Heart left ventricle (tissue), 16 donors: ENCODE data around the gene MID2. TPM values are rescaled to one million over a fixed set of nuclear protein-coding genes. Genes with fewer than 3 reads are reported as not detected.

Experiments
- ATAC-seq, 4 donors: fragments of 200-7000 bp; cut with Tn5 transposase; one replicate each; pipeline ENCODE4 v1.9.1; 2020 to 2022; ENCODE audit warnings: moderate library complexity in 4 of 4, mild to moderate bottlenecking in 3 of 4, moderate number of reproducible peaks in 1 of 4
- DNase-seq, 5 donors: peaks; one replicate each; pipeline ENCODE4 v3.0.0-alpha.2; 2020
- H3K27ac ChIP-seq, 12 donors: fragments of 200-600 bp; sonication (generic) in 4 of 12; one replicate each; pipeline versions ENCODE4 v1.5.0 to v1.8.0; 2016 to 2022; ENCODE audit warnings: mild to moderate bottlenecking in 2 of 12
- H3K27me3 ChIP-seq, 9 donors: fragments of 200-600 bp; sonication (generic) in 2 of 9; one replicate each; pipeline versions ENCODE4 v1.5.1 to v1.8.0; 2016 to 2022; ENCODE audit warnings: mild to moderate bottlenecking in 3 of 9
- H3K36me3 ChIP-seq, 9 donors: fragments of 200-600 bp; sonication (generic) in 2 of 9; one replicate each; pipeline versions ENCODE4 v1.5.0 to v1.8.0; 2018 to 2022; ENCODE audit warnings: mild to moderate bottlenecking in 2 of 9
- H3K4me1 ChIP-seq, 12 donors: fragments of 200-600 bp; sonication (generic) in 4 of 12; one replicate each; pipeline versions ENCODE4 v1.5.0 to v1.8.0; 2016 to 2022; ENCODE audit warnings: mild to moderate bottlenecking in 3 of 12
- H3K4me3 ChIP-seq, 12 donors: fragments of 200-600 bp; sonication (generic) in 4 of 12; one replicate each; pipeline versions ENCODE4 v1.5.0 to v1.8.0; 2017 to 2022; ENCODE audit warnings: mild to moderate bottlenecking in 9 of 12, moderate library complexity in 4 of 12
- H3K9me3 ChIP-seq, 12 donors: fragments of 200-600 bp; sonication (generic) in 4 of 12; one replicate each; pipeline versions ENCODE4 v1.5.0 to v1.8.0; 2016 to 2022; ENCODE audit warnings: mild to moderate bottlenecking in 1 of 12
- POLR2A ChIP-seq, 2 donors: fragments of 450-650 bp; IDR thresholded peaks; one replicate each; pipeline ENCODE4 v1.6.1; 2017; ENCODE audit warnings: antibody characterized with exemption in 2 of 2, mild to moderate bottlenecking in 2 of 2, moderate library complexity in 2 of 2
- WGBS, 4 donors: extraction: QIAGEN DNeasy Blood & Tissue Kit in 2 of 4; methylation state at CpG; one replicate each; pipeline versions ENCODE4 v1.1.5 to v1.1.7; 2013 to 2018; 5-methylcytosine and 5-hydroxymethylcytosine counted together
- intact Hi-C, 10 donors: fragments of 100-400 bp; cut with DNase I; formaldehyde crosslinking; loops; one replicate each; pipeline versions ENCODE4 v1.11.1 to v1.14.2; 2022
- polyA plus RNA-seq, 2 donors: library from polyadenylated mRNA; stranded (reverse); fragments of 200-250 nt; gene quantifications; one replicate each; pipeline ENCODE4 v1.2.3, GENCODE V29; 2013
- total RNA-seq, 9 donors: library from RNA; depleted of rRNA in 2 of 9; stranded (reverse); fragments of >200 nt in 2 of 9; fragmentation: NEBNext Ultra II Directional in 3 of 9; extraction: Animal tissue kit (Norgen Biotek cat#: 25700) in 3 of 9; gene quantifications; one replicate each; pipeline versions ENCODE4 v1.1.0 to v1.2.4, GENCODE V29; 2016 to 2023
- TF ChIP-seq, protein P1 (sequence below), 12 donors: fragments of 200-600 bp; sonication (generic) in 4 of 12; IDR thresholded peaks; one replicate each; pipeline versions ENCODE4 v1.5.0 to v1.8.0; 2018 to 2022; ENCODE audit warnings: antibody characterized with exemption in 12 of 12, mild to moderate bottlenecking in 5 of 12
- donor health status: ischemic (EF 13 %, LVEDD 7.1; RV severe dilation, severe dysfunction).
- donor health status: healthy with polysubstance abuse.
- donor health status: DM: no; HTN: yes; CAD: no.
- donor health status: DM: no; HTN: no; CAD: no.
- donor health status: ischemic (EF 25% LVEDD 6.9; RV normal size, moderate dysfunction).
- donor health status: ischemic (EF 25% LVEDD 5.7; RV mildly dilated, moderate dysfunction).
- donor health status: healthy.
- donor health status: DM: yes; HTN: yes; CAD: no.
- donor health status: ischemic (EF 35%, LVEDD 5.7; RV mildly dilated, moderate dysfunction).
- donor health status: nonischemic (EF 11% LVEDD 7.7; RV severe dilation, severe dysfunction).
- donor health status: DM: yes; HTN: yes; CAD: no.
- donor health status: PGD.
- donor health status: ischemic (EF 29% LVEDD 5.4; RV normal size, mild dysfunction).
- donor health status: nonischemic (EF 23%, LVEDD 6.1; RV moderate dilation, normal function).

Gene MID2
- total and polyA plus RNA-seq, 11 donors, result 0.53 to 16.2 (median 4.2) TPM

DNA sequence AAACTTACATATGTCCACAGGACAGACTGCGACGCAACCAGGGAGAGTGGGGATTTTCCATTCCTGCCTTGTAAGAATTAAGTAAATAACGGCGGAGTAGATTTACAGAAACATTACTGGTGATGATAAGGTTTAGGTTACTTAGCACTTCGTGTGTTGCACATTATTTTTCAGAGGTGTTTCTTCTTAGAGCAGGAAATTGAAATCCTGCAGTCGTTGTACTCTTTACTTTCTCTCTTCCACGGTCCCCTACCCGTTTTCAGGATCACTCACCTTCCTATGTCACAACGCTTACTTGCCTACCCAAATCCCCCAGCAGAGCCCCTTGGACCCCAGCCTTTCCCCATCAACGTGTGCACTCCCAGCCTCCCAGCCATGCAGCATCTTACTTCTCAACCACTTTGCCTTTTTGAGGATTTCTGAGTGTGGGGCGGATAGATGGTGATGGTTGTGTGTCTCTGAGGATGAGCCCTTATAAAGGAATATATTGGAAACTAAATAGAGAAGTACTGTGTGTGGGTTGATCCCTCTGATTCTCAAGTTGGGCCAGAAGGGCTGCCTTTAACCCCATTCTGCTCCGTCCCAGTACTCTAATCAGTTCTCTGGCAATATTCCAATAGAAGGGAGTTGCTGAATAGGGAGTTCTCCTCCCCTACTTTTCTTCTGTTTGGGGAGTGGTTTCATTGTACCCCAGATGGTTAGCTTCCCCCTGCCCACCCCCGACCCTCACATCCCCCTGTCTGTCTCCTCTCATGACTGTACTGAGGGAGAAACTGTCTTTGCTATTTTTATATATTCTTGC lies 1.6 kb downstream of the MID2 start:
- Histone ChIP-seq H3K4me3 (peak overlapping the region in 11 of 12 donors; percentile 31 to 70 (median 61)), H3K36me3 (no peaks in the 10 kb centered on the region), H3K27me3 (peaks cover 0 to 52% (median 0%) of the 10 kb centered on the region in 9 donors), H3K4me1 (peaks cover 0 to 5% (median 0%) of the 10 kb centered on the region in 12 donors), H3K27ac (peak overlapping the region; percentile 73 to 90 (median 84)), H3K9me3 (no peaks in the 10 kb centered on the region)
- intact Hi-C loops, result loop anchor here in 2 of 10 donors (10.0 kb wide), 2 partner anchors 68 to 92 kb away; no protein-coding TSS in a partner anchor
- TF ChIP-seq, protein P1, sequence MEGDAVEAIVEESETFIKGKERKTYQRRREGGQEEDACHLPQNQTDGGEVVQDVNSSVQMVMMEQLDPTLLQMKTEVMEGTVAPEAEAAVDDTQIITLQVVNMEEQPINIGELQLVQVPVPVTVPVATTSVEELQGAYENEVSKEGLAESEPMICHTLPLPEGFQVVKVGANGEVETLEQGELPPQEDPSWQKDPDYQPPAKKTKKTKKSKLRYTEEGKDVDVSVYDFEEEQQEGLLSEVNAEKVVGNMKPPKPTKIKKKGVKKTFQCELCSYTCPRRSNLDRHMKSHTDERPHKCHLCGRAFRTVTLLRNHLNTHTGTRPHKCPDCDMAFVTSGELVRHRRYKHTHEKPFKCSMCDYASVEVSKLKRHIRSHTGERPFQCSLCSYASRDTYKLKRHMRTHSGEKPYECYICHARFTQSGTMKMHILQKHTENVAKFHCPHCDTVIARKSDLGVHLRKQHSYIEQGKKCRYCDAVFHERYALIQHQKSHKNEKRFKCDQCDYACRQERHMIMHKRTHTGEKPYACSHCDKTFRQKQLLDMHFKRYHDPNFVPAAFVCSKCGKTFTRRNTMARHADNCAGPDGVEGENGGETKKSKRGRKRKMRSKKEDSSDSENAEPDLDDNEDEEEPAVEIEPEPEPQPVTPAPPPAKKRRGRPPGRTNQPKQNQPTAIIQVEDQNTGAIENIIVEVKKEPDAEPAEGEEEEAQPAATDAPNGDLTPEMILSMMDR (IDR thresholded peaks at IDR 0.05), result no peak
- no peak for TF ChIP-seq POLR2A (IDR thresholded peaks at IDR 0.05)
- WGBS, 4 donors, result 30 to 57% (median 46%) methylated on average over 13 of the region's 13 CpGs
- ATAC-seq (no peak), DNase-seq (no peak)

DNA sequence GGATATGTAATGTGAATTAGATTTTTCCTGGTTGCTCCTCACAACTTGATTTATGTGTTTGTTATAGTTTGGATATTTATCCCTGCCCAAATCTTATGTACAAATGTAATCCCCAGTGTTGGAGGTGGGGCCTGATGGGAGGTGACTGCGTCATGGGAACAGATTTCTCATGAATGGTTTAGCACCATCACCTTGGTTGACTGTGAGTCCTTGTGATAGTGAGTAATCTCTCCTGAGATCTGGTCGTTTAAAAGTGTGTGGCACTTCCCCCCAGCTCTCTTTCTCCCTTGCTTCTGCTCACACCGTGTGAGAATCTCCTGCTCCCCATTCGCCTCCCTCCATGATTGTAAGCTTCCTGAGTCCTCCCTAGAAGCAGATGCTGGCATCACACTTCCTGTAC lies 2.2 kb downstream of the MID2 start:
- TF ChIP-seq, protein P1 (IDR thresholded peaks at IDR 0.05), result no peak
- TF ChIP-seq POLR2A (IDR thresholded peaks at IDR 0.05), result no peak
- Histone ChIP-seq H3K36me3 (no peaks in the 10 kb centered on the region), H3K27me3 (peaks cover 0 to 52% (median 0%) of the 10 kb centered on the region in 9 donors), H3K27ac (peak overlapping the region in 1 of 12 donors; percentile 90), H3K9me3 (no peaks in the 10 kb centered on the region), H3K4me1 (peaks cover 0 to 5% (median 0%) of the 10 kb centered on the region in 12 donors), H3K4me3 (no peak overlapping the region)
- DNase-seq, result no peak
- 59 to 77% (median 64%) methylated on average over 4 of the region's 4 CpGs for WGBS, 4 donors
- intact Hi-C loops, result loop anchor here in 2 of 10 donors (10.0 kb wide), 2 partner anchors 67 to 93 kb away; no protein-coding TSS in a partner anchor
- ATAC-seq, result no peak

DNA sequence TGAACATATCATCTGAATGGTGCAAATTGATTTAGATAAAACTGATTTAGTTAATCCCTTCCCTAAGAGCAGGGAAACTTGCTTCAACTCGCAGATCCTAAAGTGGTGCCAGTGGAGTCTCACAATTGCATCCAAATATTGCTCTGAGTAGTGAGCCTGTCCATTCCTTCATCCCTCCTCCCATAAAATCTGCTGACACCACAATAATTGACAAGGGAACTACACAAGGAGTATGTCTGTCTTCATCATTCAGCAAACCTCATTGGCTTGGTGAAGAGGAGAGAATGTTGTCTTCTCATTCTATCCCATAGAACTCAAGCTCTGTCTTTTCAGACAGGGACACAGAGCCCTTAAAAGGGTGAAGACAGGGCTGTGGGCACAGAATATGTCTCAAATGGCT lies 4.2 kb downstream of the MID2 start:
- H3K4me1 ChIP-seq, result peaks cover 0 to 5% (median 0%) of the 10 kb centered on the region in 12 donors
- TF ChIP-seq POLR2A (IDR thresholded peaks at IDR 0.05), result no peak
- TF ChIP-seq, protein P1 (IDR thresholded peaks at IDR 0.05), result no peak

DNA sequence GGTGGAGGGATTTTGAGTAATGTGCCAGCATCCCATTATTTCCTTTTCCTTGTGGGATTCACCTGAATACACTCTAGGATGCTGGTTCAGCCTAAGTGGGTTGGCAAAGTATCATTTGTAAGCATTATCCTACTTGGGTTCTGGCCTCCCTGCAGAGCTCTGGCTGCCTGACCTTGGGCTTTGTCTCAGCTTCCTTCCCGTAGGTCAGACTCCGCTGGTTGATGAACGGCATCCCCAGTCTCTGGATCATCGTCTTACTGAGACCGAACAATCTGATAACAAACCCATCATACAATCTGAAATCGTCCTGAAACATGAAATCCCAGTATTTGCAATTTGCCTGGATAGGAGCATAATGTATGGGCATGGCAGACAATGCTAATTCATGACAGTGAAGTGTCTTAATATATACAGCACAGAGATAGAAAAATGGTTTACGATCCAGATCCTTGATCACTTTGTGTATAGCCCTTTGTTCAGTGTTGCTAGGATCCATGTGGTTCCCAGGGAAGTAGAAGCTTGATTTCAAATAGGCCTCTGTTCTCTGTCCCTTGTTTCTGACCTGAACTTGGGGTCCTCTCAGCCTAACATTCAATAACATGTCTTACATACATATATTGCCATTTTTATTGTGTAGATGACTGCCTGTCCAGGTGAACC lies 5.5 kb downstream of the MID2 start:
- Histone ChIP-seq H3K36me3 (no peaks in the 10 kb centered on the region), H3K9me3 (no peaks in the 10 kb centered on the region), H3K4me1 (no peaks in the 10 kb centered on the region), H3K27ac (no peak overlapping the region), H3K27me3 (peaks cover 0 to 41% (median 0%) of the 10 kb centered on the region in 9 donors), H3K4me3 (no peak overlapping the region)
- TF ChIP-seq, protein P1 (IDR thresholded peaks at IDR 0.05), result no peak
- no peak for TF ChIP-seq POLR2A (IDR thresholded peaks at IDR 0.05)
- DNase-seq (no peak), ATAC-seq (peak in 1 of 4 donors; percentile 37)
- intact Hi-C loops, result no loop called here
- WGBS, 4 donors, result 53 to 76% (median 69%) methylated on average over 7 of the region's 7 CpGs

More for the DNA sequence above, 4.2 kb downstream of the MID2 start:
- H3K4me3 ChIP-seq, result no peak overlapping the region
- 70 to 94% (median 92%) methylated on average over 1 of the region's 1 CpG for WGBS, 4 donors
- peaks cover 0 to 48% (median 0%) of the 10 kb centered on the region in 9 donors for H3K27me3 ChIP-seq
- intact Hi-C loops, result loop anchor here in 2 of 10 donors (10.0 kb wide), 2 partner anchors 65 to 95 kb away; no protein-coding TSS in a partner anchor
- no peak overlapping the region for H3K27ac ChIP-seq
- H3K36me3 ChIP-seq, result no peaks in the 10 kb centered on the region
- no peak for DNase-seq
- ATAC-seq, result no peak
- no peaks in the 10 kb centered on the region for H3K9me3 ChIP-seq
